ENCODE measurements around the gene MAN2C1.

MAN2C1 gene

DNA sequence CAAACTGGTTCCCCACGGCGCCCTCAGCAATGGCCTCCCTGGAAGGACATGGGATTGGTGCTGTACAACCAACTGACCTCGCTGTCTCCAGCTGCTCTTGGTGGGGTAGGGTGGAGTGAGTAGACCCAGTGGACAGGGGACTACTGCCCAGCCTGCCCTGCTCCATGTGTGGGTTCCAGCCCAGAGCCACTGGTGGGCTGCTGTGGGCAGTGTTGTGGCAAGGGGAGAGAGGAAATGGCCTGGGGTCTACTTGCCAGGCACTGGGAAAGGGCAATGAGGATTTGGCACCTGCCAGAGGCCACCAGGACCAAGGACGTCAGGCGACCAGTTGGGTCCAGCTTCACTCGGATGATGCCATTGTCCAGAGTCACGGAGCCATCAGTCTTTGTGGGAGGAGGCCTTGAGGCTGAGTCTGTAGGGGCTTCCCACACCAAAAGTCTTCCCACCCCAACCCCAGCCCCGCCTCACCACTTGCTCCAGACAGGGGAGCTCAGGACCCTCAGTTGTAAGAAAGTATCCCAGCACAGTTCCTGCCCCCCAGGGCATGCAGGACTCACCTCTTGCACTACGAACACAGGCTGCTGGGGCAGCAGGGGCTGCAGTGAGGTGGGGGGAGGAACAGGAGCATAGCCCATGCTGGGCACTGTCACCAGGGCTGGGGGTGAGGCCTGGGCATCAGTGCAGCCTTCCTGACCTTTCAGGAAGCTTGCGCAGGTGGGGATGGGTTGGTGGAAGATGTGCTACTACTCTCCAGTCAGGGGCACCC lies 9.5 kb downstream of the MAN2C1 start:
- no peaks in the 10 kb centered on the region for H3K4me1 ChIP-seq (ENCODE audit: low read length)
- H3K4me3 ChIP-seq (ENCODE audit: low read length), result no peak overlapping the region
- no peak overlapping the region for H3K27ac ChIP-seq (ENCODE audit: low read length)
- H3K9ac ChIP-seq (ENCODE audit: low read length), result no peak overlapping the region
- no peaks in the 10 kb centered on the region for H3K9me3 ChIP-seq (ENCODE audit: insufficient read depth, low read length)
- peaks cover 6% of the 10 kb centered on the region for H3K36me3 ChIP-seq (replicated peaks; ENCODE audit: low read depth, low read length)
- H3K27me3 ChIP-seq (ENCODE audit: low read depth, low read length), result no peaks in the 10 kb centered on the region
- H3K4me2 ChIP-seq (ENCODE audit: low read length), result no peak overlapping the region
- no peak overlapping the region for H2AFZ ChIP-seq (ENCODE audit: low read depth, low read length)
- no peaks in the 10 kb centered on the region for H4K20me1 ChIP-seq (ENCODE audit: insufficient read depth, low read length)
- no peaks in the 10 kb centered on the region for H3K79me2 ChIP-seq (ENCODE audit: low read length)
- no peak for TF ChIP-seq EZH2phosphoT487 (IDR thresholded peaks at IDR 0.05; ENCODE audit: low read depth)
- TF ChIP-seq, protein P1, sequence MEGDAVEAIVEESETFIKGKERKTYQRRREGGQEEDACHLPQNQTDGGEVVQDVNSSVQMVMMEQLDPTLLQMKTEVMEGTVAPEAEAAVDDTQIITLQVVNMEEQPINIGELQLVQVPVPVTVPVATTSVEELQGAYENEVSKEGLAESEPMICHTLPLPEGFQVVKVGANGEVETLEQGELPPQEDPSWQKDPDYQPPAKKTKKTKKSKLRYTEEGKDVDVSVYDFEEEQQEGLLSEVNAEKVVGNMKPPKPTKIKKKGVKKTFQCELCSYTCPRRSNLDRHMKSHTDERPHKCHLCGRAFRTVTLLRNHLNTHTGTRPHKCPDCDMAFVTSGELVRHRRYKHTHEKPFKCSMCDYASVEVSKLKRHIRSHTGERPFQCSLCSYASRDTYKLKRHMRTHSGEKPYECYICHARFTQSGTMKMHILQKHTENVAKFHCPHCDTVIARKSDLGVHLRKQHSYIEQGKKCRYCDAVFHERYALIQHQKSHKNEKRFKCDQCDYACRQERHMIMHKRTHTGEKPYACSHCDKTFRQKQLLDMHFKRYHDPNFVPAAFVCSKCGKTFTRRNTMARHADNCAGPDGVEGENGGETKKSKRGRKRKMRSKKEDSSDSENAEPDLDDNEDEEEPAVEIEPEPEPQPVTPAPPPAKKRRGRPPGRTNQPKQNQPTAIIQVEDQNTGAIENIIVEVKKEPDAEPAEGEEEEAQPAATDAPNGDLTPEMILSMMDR (IDR thresholded peaks at IDR 0.05; ENCODE audit: low read depth, low read length), result no peak

DNA sequence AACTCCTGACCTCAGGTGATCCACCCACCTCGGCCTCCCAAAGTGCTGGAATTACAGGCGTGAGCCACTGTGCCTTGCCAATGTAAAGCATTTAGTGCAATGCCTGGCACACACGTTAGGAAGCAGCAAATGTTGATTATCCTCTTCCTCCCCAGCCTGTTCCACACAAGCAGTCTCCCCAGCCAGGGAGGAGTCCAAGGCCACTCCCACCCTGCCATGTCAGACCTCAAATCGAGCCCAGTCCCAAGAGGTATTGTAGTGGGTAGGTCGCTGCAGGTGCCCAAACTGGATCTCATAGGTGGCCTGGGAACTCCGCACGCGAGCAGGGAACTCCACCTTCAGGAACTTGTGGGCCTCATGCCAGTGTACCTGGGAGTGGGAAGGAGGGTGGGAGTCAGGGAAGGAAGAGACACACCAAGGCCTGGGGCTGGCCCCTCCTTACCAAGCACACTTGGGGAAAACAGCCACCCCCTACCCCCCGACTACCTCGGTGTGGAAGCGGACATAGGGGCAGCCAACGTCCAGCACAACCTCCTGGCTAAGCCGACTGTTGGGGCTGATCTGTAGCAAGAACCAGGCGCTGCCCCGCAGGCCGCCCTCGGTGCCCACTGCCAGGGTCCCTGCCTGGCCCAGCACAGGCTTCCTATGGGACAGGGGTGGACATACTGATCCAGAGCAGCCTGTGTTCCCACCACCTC lies 10.3 kb downstream of the MAN2C1 start:
- H3K4me3 ChIP-seq (ENCODE audit: low read length), result no peak overlapping the region
- H3K79me2 ChIP-seq (ENCODE audit: low read length), result no peaks in the 10 kb centered on the region
- H3K4me2 ChIP-seq (ENCODE audit: low read length), result no peak overlapping the region
- no peaks in the 10 kb centered on the region for H3K9me3 ChIP-seq (ENCODE audit: insufficient read depth, low read length)
- TF ChIP-seq EZH2phosphoT487 (IDR thresholded peaks at IDR 0.05; ENCODE audit: low read depth), result no peak
- TF ChIP-seq, protein P1 (IDR thresholded peaks at IDR 0.05; ENCODE audit: low read depth, low read length), result no peak
- H3K36me3 ChIP-seq (replicated peaks; ENCODE audit: low read depth, low read length), result peaks cover 6% of the 10 kb centered on the region
- no peaks in the 10 kb centered on the region for H4K20me1 ChIP-seq (ENCODE audit: insufficient read depth, low read length)
- no peak overlapping the region for H3K9ac ChIP-seq (ENCODE audit: low read length)
- no peaks in the 10 kb centered on the region for H3K4me1 ChIP-seq (ENCODE audit: low read length)
- no peak overlapping the region for H3K27ac ChIP-seq (ENCODE audit: low read length)
- H3K27me3 ChIP-seq (ENCODE audit: low read depth, low read length), result no peaks in the 10 kb centered on the region
- H2AFZ ChIP-seq (ENCODE audit: low read depth, low read length), result no peak overlapping the region

DNA sequence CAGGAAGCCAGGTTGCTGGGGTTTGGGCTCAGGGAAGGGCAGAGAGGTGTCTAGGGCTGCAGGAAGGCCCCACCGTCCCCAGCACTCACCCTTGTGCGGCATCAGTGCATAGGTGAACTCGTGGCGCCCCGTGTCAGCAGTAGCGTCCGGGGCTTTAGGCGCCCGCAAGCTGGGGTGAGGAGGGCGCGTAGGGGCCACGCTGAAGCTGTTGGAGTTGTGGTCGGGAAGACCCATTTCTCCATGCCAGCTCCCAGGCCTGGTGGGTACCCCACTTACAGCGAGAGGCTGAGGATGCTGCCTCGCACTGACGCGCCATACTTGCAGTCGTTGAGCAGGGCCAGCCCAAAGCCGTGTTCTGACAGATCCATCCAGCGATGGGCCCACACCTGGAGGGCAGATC lies 11.9 kb downstream of the MAN2C1 start:
- H3K4me3 ChIP-seq (ENCODE audit: low read length), result no peak overlapping the region
- no peak overlapping the region for H3K9ac ChIP-seq (ENCODE audit: low read length)
- H3K36me3 ChIP-seq (replicated peaks; ENCODE audit: low read depth, low read length), result peaks cover 6% of the 10 kb centered on the region
- H3K4me2 ChIP-seq (ENCODE audit: low read length), result no peak overlapping the region
- no peaks in the 10 kb centered on the region for H4K20me1 ChIP-seq (ENCODE audit: insufficient read depth, low read length)
- no peak overlapping the region for H3K27ac ChIP-seq (ENCODE audit: low read length)
- H3K4me1 ChIP-seq (ENCODE audit: low read length), result no peaks in the 10 kb centered on the region
- no peaks in the 10 kb centered on the region for H3K9me3 ChIP-seq (ENCODE audit: insufficient read depth, low read length)
- no peaks in the 10 kb centered on the region for H3K79me2 ChIP-seq (ENCODE audit: low read length)
- no peaks in the 10 kb centered on the region for H3K27me3 ChIP-seq (ENCODE audit: low read depth, low read length)
- H2AFZ ChIP-seq (ENCODE audit: low read depth, low read length), result no peak overlapping the region
- TF ChIP-seq, protein P1 (IDR thresholded peaks at IDR 0.05; ENCODE audit: low read depth, low read length), result no peak
- TF ChIP-seq EZH2phosphoT487 (IDR thresholded peaks at IDR 0.05; ENCODE audit: low read depth), result no peak

DNA sequence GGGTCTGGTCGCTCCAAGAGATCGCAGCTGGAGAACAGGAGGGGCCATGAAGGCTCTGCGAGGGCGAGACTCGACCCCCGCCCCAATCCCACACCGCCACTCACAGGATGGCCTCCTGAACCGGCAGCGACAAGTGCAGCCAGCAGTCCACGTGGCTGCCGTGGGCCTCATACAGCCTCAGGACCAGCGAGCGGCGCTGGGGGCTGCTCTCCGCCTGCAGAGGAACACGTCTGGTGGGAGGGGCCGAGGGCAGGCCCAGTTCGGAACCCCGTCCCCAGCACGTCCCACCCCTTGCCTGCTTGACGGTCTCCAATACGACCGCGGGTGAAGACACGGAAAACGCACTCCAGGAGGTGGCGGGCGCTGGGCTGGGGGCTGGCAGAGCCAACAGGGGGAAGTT lies 12.4 kb downstream of the MAN2C1 start:
- no peak overlapping the region for H3K27ac ChIP-seq (ENCODE audit: low read length)

More for the DNA sequence above, 12.4 kb downstream of the MAN2C1 start:
- H2AFZ ChIP-seq (ENCODE audit: low read depth, low read length), result no peak overlapping the region
- H3K4me1 ChIP-seq (ENCODE audit: low read length), result no peaks in the 10 kb centered on the region
- H3K9me3 ChIP-seq (ENCODE audit: insufficient read depth, low read length), result no peaks in the 10 kb centered on the region
- H3K27me3 ChIP-seq (ENCODE audit: low read depth, low read length), result no peaks in the 10 kb centered on the region
- H3K4me2 ChIP-seq (ENCODE audit: low read length), result no peak overlapping the region
- no peak overlapping the region for H3K9ac ChIP-seq (ENCODE audit: low read length)
- H3K4me3 ChIP-seq (ENCODE audit: low read length), result no peak overlapping the region
- H3K79me2 ChIP-seq (ENCODE audit: low read length), result no peaks in the 10 kb centered on the region
- H3K36me3 ChIP-seq (replicated peaks; ENCODE audit: low read depth, low read length), result peaks cover 6% of the 10 kb centered on the region
- TF ChIP-seq, protein P1 (IDR thresholded peaks at IDR 0.05; ENCODE audit: low read depth, low read length), result no peak
- no peak for TF ChIP-seq EZH2phosphoT487 (IDR thresholded peaks at IDR 0.05; ENCODE audit: low read depth)
- H4K20me1 ChIP-seq (ENCODE audit: insufficient read depth, low read length), result no peaks in the 10 kb centered on the region
